ENCODE measurements around the gene SESN1. TPM values are rescaled to one million over a fixed set of nuclear protein-coding genes. Genes with fewer than 3 reads are reported as not detected.

SESN1 gene
- total and polyA plus RNA-seq, 9 of the 15 experiments (the other 6 are each of a cell fraction or from before 2014, with no cell fraction given) = 3.1 to 13.0 (median 7.4) TPM

GRCh38 chr6:109009236-109009961, 85.2 kb downstream of the SESN1 start (continued):
- no peak; the same call in 1 of the 2 replicates for TF ChIP-seq ZNF24 (IDR thresholded peaks at IDR 0.05)
- no peak for TF ChIP-seq NFATC3 (IDR thresholded peaks at IDR 0.05)
- TF ChIP-seq ADNP (tag; IDR thresholded peaks at IDR 0.05) = no peak
- TF ChIP-seq RBM25 (IDR thresholded peaks at IDR 0.05; ENCODE audit: low read depth, low read length, severe bottlenecking) = peak; percentile 91
- TF ChIP-seq CREB5 (CRISPR knock-in tag; IDR thresholded peaks at IDR 0.05) = no peak
- 0 out of 2 replicates have a peak, but pooled peaks have one; percentile 26 for TF ChIP-seq JUN (IDR thresholded peaks at IDR 0.05; ENCODE audit: borderline replicate concordance, low read depth, low read length)
- no peak for TF ChIP-seq JUN (CRISPR knock-in tag; IDR thresholded peaks at IDR 0.05; ENCODE audit: borderline replicate concordance)
- peak; percentile 54; the same call in 1 of the 2 replicates for TF ChIP-seq ZNF592 (IDR thresholded peaks at IDR 0.05)
- no peak for TF ChIP-seq MTF1 (CRISPR knock-in tag; IDR thresholded peaks at IDR 0.05; ENCODE audit: borderline replicate concordance)
- TF ChIP-seq PPARD (CRISPR knock-in tag; IDR thresholded peaks at IDR 0.05) = no peak
- TF ChIP-seq SNAPC5 (CRISPR knock-in tag; IDR thresholded peaks at IDR 0.05) = no peak
- TF ChIP-seq SIN3B (IDR thresholded peaks at IDR 0.05; ENCODE audit: low read depth) = 0 out of 2 replicates have a peak, but pooled peaks have one; percentile 34
- no peak for TF ChIP-seq CBX8 (IDR thresholded peaks at IDR 0.05; ENCODE audit: borderline replicate concordance, extremely low read depth, low read depth, low read length, poor library complexity, severe bottlenecking)
- TF ChIP-seq ZSCAN29 (IDR thresholded peaks at IDR 0.05) = no peak
- TF ChIP-seq HMGXB4 (CRISPR knock-in tag; IDR thresholded peaks at IDR 0.05) = peak; percentile 71; the same call in 1 of the 2 replicates
- no peak for TF ChIP-seq TSHZ1 (CRISPR knock-in tag; IDR thresholded peaks at IDR 0.05)
